IMR-90 (cell line): Measurements from ENCODE around the gene PPM1A. TPM values are rescaled to one million over a fixed set of nuclear protein-coding genes. Genes with fewer than 3 reads are reported as not detected.

Source experiments
- ATAC-seq: fragments of 200-7000 bp; cut with Tn5 transposase; 2 replicates; pipeline ENCODE4 v1.9.1; 2020; ENCODE audit warnings: low read depth, mild to moderate bottlenecking, moderate library complexity
- BruUV-seq: library from RNA; stranded (reverse); fragments of 400-500 nt; replicated peaks from 2 replicates; lab custom pipeline; 2021; lab: Mats Ljungman, UMichigan
- CTCF ChIA-PET: fragments of 300-600 bp; formaldehyde crosslinking; extraction: SDS; loops from one replicate; lab custom pipeline; 2021; ENCODE audit warnings: antibody characterized with exemption; lab: Yijun Ruan, JAX
- POLR2A ChIA-PET: fragments of 300-600 bp; sonication (Branson Sonifier 250); formaldehyde crosslinking; loops from one replicate; lab custom pipeline; 2022; ENCODE audit warnings: antibody characterized with exemption; ENCODE audit not compliant: unreplicated experiment; lab: Charles Lee
- DNase-seq: peaks from one replicate; pipeline ENCODE4 v3.0.0; 2013
- H2AFZ ChIP-seq: replicated peaks from 2 replicates; pipeline ENCODE3; 2013; ENCODE audit warnings: low read length, mild to moderate bottlenecking; ENCODE audit not compliant: poor library complexity
- H2AK5ac ChIP-seq: 2 replicates; pipeline ENCODE4 v1.6.1; 2013; ENCODE audit warnings: low read depth, low read length, inconsistent platforms
- H2AK9ac ChIP-seq: replicated peaks from 2 replicates; pipeline ENCODE3; 2013; ENCODE audit warnings: mild to moderate bottlenecking, low read depth, low read length, moderate library complexity; ENCODE audit not compliant: poor library complexity
- H2BK120ac ChIP-seq: 2 replicates; pipeline ENCODE4 v1.6.1; 2013; ENCODE audit warnings: low read depth, low read length, inconsistent platforms
- H2BK15ac ChIP-seq: 3 replicates; pipeline ENCODE4 v1.6.1; 2013; ENCODE audit warnings: low read depth, low read length, inconsistent platforms
- H2BK20ac ChIP-seq: 2 replicates; pipeline ENCODE4 v1.6.1; 2013; ENCODE audit warnings: low read depth, mild to moderate bottlenecking, inconsistent platforms, low read length, moderate library complexity
- H2BK5ac ChIP-seq: 2 replicates; pipeline ENCODE4 v1.6.1; 2013; ENCODE audit warnings: mild to moderate bottlenecking, low read depth, low read length, inconsistent platforms; ENCODE audit not compliant: poor library complexity, severe bottlenecking
- H3K14ac ChIP-seq: replicated peaks from 2 replicates; pipeline ENCODE4 v1.6.1; 2013; ENCODE audit warnings: low read depth, low read length, inconsistent platforms
- H3K18ac ChIP-seq: 2 replicates; pipeline ENCODE4 v1.6.1; 2013; ENCODE audit warnings: low read depth, low read length, control low read depth
- H3K23ac ChIP-seq: 2 replicates; pipeline ENCODE4 v1.6.1; 2013; ENCODE audit warnings: low read depth, low read length, inconsistent platforms
- H3K27ac ChIP-seq: 2 replicates; pipeline ENCODE4 v1.5.1; 2013; ENCODE audit warnings: mild to moderate bottlenecking, control low read depth, low read length; ENCODE audit not compliant: insufficient read depth
- H3K27me3 ChIP-seq: 2 replicates; pipeline ENCODE4 v1.6.1; 2013; ENCODE audit warnings: low read length; ENCODE audit not compliant: control insufficient read depth, insufficient read depth
- H3K36me3 ChIP-seq: 2 replicates; pipeline ENCODE4 v1.6.1; 2013; ENCODE audit warnings: low read length, mixed read lengths; ENCODE audit not compliant: control insufficient read depth, insufficient read depth
- H3K4ac ChIP-seq: 2 replicates; pipeline ENCODE4 v1.6.1; 2013; ENCODE audit warnings: low read depth, low read length, inconsistent platforms
- H3K4me1 ChIP-seq: 2 replicates; pipeline ENCODE4 v1.6.1; 2013; ENCODE audit warnings: low read length, mixed read lengths; ENCODE audit not compliant: control insufficient read depth, insufficient read depth
- H3K4me2 ChIP-seq: 2 replicates; pipeline ENCODE4 v1.6.1; 2013; ENCODE audit warnings: low read depth, mild to moderate bottlenecking, control low read depth, low read length, moderate library complexity
- H3K4me3 ChIP-seq: 2 replicates; pipeline ENCODE4 v1.5.1; 2013; ENCODE audit warnings: low read depth, mild to moderate bottlenecking, control low read depth, low read length, moderate library complexity; ENCODE audit not compliant: insufficient read depth
- H3K56ac ChIP-seq: 2 replicates; pipeline ENCODE4 v1.6.1; 2013; ENCODE audit warnings: low read length, inconsistent platforms; ENCODE audit not compliant: insufficient read depth; ENCODE audit errors: extremely low read depth
- H3K79me1 ChIP-seq, 2 experiments: 2 replicates each; pipeline ENCODE4 v1.6.1; 2013; ENCODE audit warnings: low read length in 2 of 2, inconsistent platforms in 1 of 2, low read depth in 1 of 2
- H3K9ac ChIP-seq: 2 replicates; pipeline ENCODE4 v1.6.1; 2013; ENCODE audit warnings: low read depth, low read length, control low read depth
- H3K9me1 ChIP-seq: 2 replicates; pipeline ENCODE4 v1.6.1; 2013; ENCODE audit warnings: low read length, inconsistent platforms; ENCODE audit not compliant: insufficient read depth
- H3K9me3 ChIP-seq: 2 replicates; pipeline ENCODE4 v1.6.1; 2013; ENCODE audit warnings: low read length; ENCODE audit not compliant: control insufficient read depth, insufficient read depth
- H4K20me1 ChIP-seq: 2 replicates; pipeline ENCODE4 v1.6.1; 2013; ENCODE audit warnings: low read length, inconsistent platforms; ENCODE audit not compliant: insufficient read depth
- H4K5ac ChIP-seq: 2 replicates; pipeline ENCODE4 v1.6.1; 2013; ENCODE audit warnings: mild to moderate bottlenecking, low read depth, low read length, control low read depth
- H4K8ac ChIP-seq, 2 experiments: 2 replicates each; pipeline ENCODE4 v1.6.1; 2013; ENCODE audit warnings: low read depth in 2 of 2, low read length in 2 of 2, control low read depth in 1 of 2, inconsistent platforms in 1 of 2
- H4K91ac ChIP-seq: 2 replicates; pipeline ENCODE4 v1.6.1; 2013; ENCODE audit warnings: low read depth, low read length, inconsistent platforms; ENCODE audit not compliant: insufficient read depth
- BHLHE40 ChIP-seq: fragments of 150-350 bp; IDR thresholded peaks from 2 replicates; pipeline ENCODE4 v1.6.1; 2016; ENCODE audit warnings: mild to moderate bottlenecking, low read depth, low read length
- CEBPB ChIP-seq: IDR thresholded peaks from 2 replicates; pipeline ENCODE4 v1.6.1; 2012; ENCODE audit warnings: low read depth, low read length, improper control_type of control experiment
- CHD1 ChIP-seq: IDR thresholded peaks from 2 replicates; pipeline ENCODE4 v1.6.1; 2012; ENCODE audit warnings: low read depth, low read length, improper control_type of control experiment
- CTCF ChIP-seq: conservative IDR thresholded peaks from 2 replicates; pipeline ENCODE4 v1.5.1; 2012; ENCODE audit warnings: mild to moderate bottlenecking, low read depth, low read length, improper control_type of control experiment
- FOS ChIP-seq: fragments of 150-350 bp; IDR thresholded peaks from 2 replicates; pipeline ENCODE4 v1.6.1; 2016; ENCODE audit warnings: low read depth, low read length
- MXI1 ChIP-seq: IDR thresholded peaks from 2 replicates; pipeline ENCODE4 v1.6.1; 2012; ENCODE audit warnings: low read depth, mild to moderate bottlenecking, low read length, moderate library complexity, borderline replicate concordance
- NFE2L2 ChIP-seq: fragments of 150-350 bp; IDR thresholded peaks from 2 replicates; pipeline ENCODE4 v1.6.1; 2016; ENCODE audit warnings: low read depth, mild to moderate bottlenecking, low read length
- RAD21 ChIP-seq: IDR thresholded peaks from 2 replicates; pipeline ENCODE4 v1.6.1; 2012; ENCODE audit warnings: low read length, improper control_type of control experiment
- RCOR1 ChIP-seq: IDR thresholded peaks from 2 replicates; pipeline ENCODE4 v1.6.1; 2012; ENCODE audit warnings: mild to moderate bottlenecking, low read length, improper control_type of control experiment; ENCODE audit not compliant: insufficient replicate concordance
- SMC3 ChIP-seq: fragments of 150-350 bp; IDR thresholded peaks from 2 replicates; pipeline ENCODE4 v1.6.1; 2016; ENCODE audit warnings: low read depth, mild to moderate bottlenecking, antibody characterized with exemption, low read length, moderate library complexity
- USF2 ChIP-seq: fragments of 150-350 bp; IDR thresholded peaks from 2 replicates; pipeline ENCODE4 v1.6.1; 2017; ENCODE audit warnings: mild to moderate bottlenecking, antibody characterized with exemption, low read length, low read depth
- dilution Hi-C: fragments of 300-500 bp; cut with HindIII; formaldehyde crosslinking; loops from one replicate; pipeline ENCODE4 v1.14.3; 2018; ENCODE audit warnings: low sequenced_read_pairs; ENCODE audit not compliant: unreplicated experiment
- in situ Hi-C: fragments of 300-500 bp; cut with MboI; formaldehyde crosslinking; loops from 3 replicates; pipeline ENCODE4 v1.14.3; 2019; ENCODE audit warnings: low sequenced_read_pairs, inconsistent platforms, mixed read lengths
- intact Hi-C: fragments of 100-400 bp; cut with micrococcal nuclease; formaldehyde crosslinking; loops from 2 replicates; pipeline ENCODE4 v1.10.0; 2022
- polyA plus RNA-seq, 3 experiments: library from polyadenylated mRNA; depleted of rRNA; stranded (reverse); fragments of >200 nt; gene quantifications; 2 replicates each; pipeline ENCODE4 v1.2.3, GENCODE V29; 2012; ENCODE audit warnings: low replicate concordance in 1 of 3
- total RNA-seq: library from RNA; depleted of rRNA; stranded (reverse); fragments of >200 nt; gene quantifications from 2 replicates; pipeline ENCODE4 v1.2.3, GENCODE V29; 2012

The PPM1A gene
- total and polyA plus RNA-seq, 2 of the 4 experiments (the other 2 are of a cell fraction): 14.3 to 15.1 TPM

DNA sequence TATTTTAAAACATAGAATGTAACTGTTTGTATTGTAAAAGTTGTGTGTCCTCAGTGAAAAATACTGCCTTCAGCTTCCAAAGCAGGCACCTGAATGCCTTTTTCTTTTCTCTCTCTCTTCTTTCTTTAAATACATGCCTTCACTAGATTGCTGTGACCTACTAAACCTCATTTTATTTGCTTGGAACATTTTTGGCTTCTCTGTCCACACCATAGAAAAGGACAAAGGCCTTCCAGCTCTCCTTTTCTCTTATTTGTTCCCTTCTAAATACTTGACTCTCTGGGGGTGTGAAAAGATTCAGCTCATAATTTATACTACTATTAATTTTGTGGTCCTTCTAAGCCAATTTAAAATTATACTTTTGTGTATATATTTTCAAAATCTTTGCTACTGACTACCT is 38.4 kb downstream of the PPM1A start:
- no peak overlapping the region for H4K8ac ChIP-seq
- no peak overlapping the region for H4K5ac ChIP-seq
- ChIA-PET CTCF (interaction anchor here (0.7 kb wide), 3 partner anchors 23 to 1046 kb away, joined by 3 read pairs; no protein-coding TSS in a partner anchor), POLR2A (no interaction called here)
- H2BK5ac ChIP-seq: no peak overlapping the region
- H3K56ac ChIP-seq: no peak overlapping the region
- H4K91ac ChIP-seq: no peak overlapping the region
- H2AK5ac ChIP-seq: no peak overlapping the region
- peaks cover 11% of the 10 kb centered on the region for H3K36me3 ChIP-seq
- H3K9ac ChIP-seq: no peak overlapping the region
- H3K18ac ChIP-seq: no peak overlapping the region
- no peak for TF ChIP-seq BHLHE40
- TF ChIP-seq CEBPB: no peak
- TF ChIP-seq CHD1: no peak
- TF ChIP-seq RAD21: no peak
- no peak for TF ChIP-seq CTCF
- no peak for TF ChIP-seq MXI1
- no peak for TF ChIP-seq NFE2L2
- TF ChIP-seq SMC3: no peak
- no peak for TF ChIP-seq USF2
- TF ChIP-seq RCOR1: no peak
- TF ChIP-seq FOS: no peak
- H3K4me2 ChIP-seq: no peak overlapping the region
- H2BK15ac ChIP-seq: no peak overlapping the region
- no peaks in the 10 kb centered on the region for H4K20me1 ChIP-seq
- H3K4me1 ChIP-seq: no peaks in the 10 kb centered on the region
- H2BK20ac ChIP-seq: no peak overlapping the region
- peaks cover 9 to 18% of the 10 kb centered on the region in 2 experiments; a peak in 3 of 4 replicates for H3K79me1 ChIP-seq
- no peaks in the 10 kb centered on the region for H3K9me3 ChIP-seq
- no peak overlapping the region for H3K27ac ChIP-seq
- no peaks in the 10 kb centered on the region for H3K27me3 ChIP-seq
- H3K14ac ChIP-seq: no peak overlapping the region
- H3K4ac ChIP-seq: no peak overlapping the region
- dilution Hi-C loops: no loop called here
- H3K23ac ChIP-seq: no peak overlapping the region
- no peak overlapping the region for H2BK120ac ChIP-seq
- H2AFZ ChIP-seq: no peak overlapping the region
- BruUV-seq: no TSS peak
- no peak for DNase-seq
- no peak for ATAC-seq
- no peak overlapping the region for H3K4me3 ChIP-seq
- intact Hi-C loops: loop anchor here (5.0 kb wide), 1 partner anchor 35 kb away; no protein-coding TSS in a partner anchor
- H2AK9ac ChIP-seq: no peak overlapping the region
- in situ Hi-C loops: no loop called here
- no peaks in the 10 kb centered on the region for H3K9me1 ChIP-seq
